HL-60 (cell line): ENCODE data around the gene EPHX1.

Source experiments
- GABPA ChIP-seq: IDR thresholded peaks from 2 replicates; pipeline ENCODE4 v1.6.1; 2012; ENCODE audit warnings: low read depth
- POLR2AphosphoS5 ChIP-seq: IDR thresholded peaks from 2 replicates; pipeline ENCODE4 v1.6.1; 2012; ENCODE audit warnings: low read depth
- SPI1 ChIP-seq: IDR thresholded peaks from 2 replicates; pipeline ENCODE4 v1.6.1; 2012; ENCODE audit warnings: low read depth, mild to moderate bottlenecking, borderline replicate concordance
- TF ChIP-seq, protein P1 (sequence below): IDR thresholded peaks from one replicate; pipeline ENCODE4 v1.5.1; 2011; ENCODE audit warnings: low read length, control low read depth, inconsistent platforms; ENCODE audit not compliant: insufficient read depth
- TF ChIP-seq, protein P2 (sequence below): IDR thresholded peaks from 2 replicates; pipeline ENCODE4 v1.6.1; 2012; ENCODE audit warnings: low read depth; ENCODE audit not compliant: insufficient replicate concordance

DNA sequence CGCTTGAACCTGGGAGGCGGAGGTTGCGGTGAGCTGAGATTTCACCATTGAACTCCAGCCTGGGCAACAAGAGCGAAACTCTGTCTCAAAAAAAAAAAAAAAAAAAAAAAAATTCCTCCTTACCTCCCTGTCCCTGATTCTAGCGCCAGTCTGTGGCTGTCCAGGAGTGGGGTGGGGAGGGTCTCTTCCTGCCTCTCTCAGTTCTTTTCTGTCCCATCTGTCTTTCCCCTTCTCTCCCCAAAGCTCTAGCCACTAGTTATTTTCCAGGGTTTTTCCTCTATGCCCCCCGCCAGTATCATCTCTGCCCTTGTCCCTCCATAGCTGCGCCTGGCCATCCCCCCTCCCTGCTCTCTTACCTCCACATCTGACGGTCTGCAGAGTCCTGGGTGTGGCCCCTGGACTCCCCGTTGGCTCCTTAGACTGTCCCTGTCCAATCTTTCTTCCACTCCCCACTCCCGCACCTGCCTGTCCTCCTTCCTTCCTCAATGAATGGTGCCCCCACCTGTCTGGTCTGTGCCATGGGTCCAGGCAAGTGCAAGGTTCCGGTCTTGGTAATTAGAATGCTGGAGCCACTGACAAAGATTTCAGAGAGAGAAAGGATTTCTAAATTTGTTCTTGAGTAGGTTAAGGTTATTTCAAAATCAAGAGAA, 73.8 kb downstream of the EPHX1 start:
- TF ChIP-seq, protein P1, sequence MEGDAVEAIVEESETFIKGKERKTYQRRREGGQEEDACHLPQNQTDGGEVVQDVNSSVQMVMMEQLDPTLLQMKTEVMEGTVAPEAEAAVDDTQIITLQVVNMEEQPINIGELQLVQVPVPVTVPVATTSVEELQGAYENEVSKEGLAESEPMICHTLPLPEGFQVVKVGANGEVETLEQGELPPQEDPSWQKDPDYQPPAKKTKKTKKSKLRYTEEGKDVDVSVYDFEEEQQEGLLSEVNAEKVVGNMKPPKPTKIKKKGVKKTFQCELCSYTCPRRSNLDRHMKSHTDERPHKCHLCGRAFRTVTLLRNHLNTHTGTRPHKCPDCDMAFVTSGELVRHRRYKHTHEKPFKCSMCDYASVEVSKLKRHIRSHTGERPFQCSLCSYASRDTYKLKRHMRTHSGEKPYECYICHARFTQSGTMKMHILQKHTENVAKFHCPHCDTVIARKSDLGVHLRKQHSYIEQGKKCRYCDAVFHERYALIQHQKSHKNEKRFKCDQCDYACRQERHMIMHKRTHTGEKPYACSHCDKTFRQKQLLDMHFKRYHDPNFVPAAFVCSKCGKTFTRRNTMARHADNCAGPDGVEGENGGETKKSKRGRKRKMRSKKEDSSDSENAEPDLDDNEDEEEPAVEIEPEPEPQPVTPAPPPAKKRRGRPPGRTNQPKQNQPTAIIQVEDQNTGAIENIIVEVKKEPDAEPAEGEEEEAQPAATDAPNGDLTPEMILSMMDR = no peak
- TF ChIP-seq, protein P2, sequence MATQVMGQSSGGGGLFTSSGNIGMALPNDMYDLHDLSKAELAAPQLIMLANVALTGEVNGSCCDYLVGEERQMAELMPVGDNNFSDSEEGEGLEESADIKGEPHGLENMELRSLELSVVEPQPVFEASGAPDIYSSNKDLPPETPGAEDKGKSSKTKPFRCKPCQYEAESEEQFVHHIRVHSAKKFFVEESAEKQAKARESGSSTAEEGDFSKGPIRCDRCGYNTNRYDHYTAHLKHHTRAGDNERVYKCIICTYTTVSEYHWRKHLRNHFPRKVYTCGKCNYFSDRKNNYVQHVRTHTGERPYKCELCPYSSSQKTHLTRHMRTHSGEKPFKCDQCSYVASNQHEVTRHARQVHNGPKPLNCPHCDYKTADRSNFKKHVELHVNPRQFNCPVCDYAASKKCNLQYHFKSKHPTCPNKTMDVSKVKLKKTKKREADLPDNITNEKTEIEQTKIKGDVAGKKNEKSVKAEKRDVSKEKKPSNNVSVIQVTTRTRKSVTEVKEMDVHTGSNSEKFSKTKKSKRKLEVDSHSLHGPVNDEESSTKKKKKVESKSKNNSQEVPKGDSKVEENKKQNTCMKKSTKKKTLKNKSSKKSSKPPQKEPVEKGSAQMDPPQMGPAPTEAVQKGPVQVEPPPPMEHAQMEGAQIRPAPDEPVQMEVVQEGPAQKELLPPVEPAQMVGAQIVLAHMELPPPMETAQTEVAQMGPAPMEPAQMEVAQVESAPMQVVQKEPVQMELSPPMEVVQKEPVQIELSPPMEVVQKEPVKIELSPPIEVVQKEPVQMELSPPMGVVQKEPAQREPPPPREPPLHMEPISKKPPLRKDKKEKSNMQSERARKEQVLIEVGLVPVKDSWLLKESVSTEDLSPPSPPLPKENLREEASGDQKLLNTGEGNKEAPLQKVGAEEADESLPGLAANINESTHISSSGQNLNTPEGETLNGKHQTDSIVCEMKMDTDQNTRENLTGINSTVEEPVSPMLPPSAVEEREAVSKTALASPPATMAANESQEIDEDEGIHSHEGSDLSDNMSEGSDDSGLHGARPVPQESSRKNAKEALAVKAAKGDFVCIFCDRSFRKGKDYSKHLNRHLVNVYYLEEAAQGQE = no peak
- TF ChIP-seq GABPA (no peak), POLR2AphosphoS5 (no peak), SPI1 (no peak)
